Activated naive CD8-positive, alpha-beta T cell treated with anti-CD3 and anti-CD28 coated beads for 36 hours (primary cell): ENCODE measurements around the gene CTSG. TPM values are rescaled to one million over a fixed set of nuclear protein-coding genes. Genes with fewer than 3 reads are reported as not detected.
"Not testable (repeated sequence)": the region's sequence is repeated elsewhere in the genome, so short reads cannot be mapped to it uniquely, and the experiment has no call there.

Experiments used
- DNase-seq: peaks from one replicate; pipeline ENCODE4 v3.0.0; 2021
- H3K27ac Mint-ChIP-seq: one replicate; pipeline ENCODE4 v1.8.0; 2022; ENCODE audit warnings: mild to moderate bottlenecking, moderate library complexity, mixed read lengths
- H3K27me3 Mint-ChIP-seq: one replicate; pipeline ENCODE4 v1.8.0; 2022; ENCODE audit warnings: mild to moderate bottlenecking, mixed read lengths
- H3K36me3 Mint-ChIP-seq: one replicate; pipeline ENCODE4 v1.8.0; 2021; ENCODE audit warnings: mild to moderate bottlenecking, mixed read lengths
- H3K4me1 Mint-ChIP-seq: one replicate; pipeline ENCODE4 v1.8.0; 2021; ENCODE audit warnings: mixed read lengths
- H3K4me3 Mint-ChIP-seq: one replicate; pipeline ENCODE4 v1.8.0; 2022; ENCODE audit warnings: mild to moderate bottlenecking, moderate library complexity, mixed read lengths
- H3K9me3 Mint-ChIP-seq: one replicate; pipeline ENCODE4 v1.8.0; 2022; ENCODE audit warnings: mixed read lengths
- total RNA-seq, 2 experiments: library from RNA; stranded (reverse); gene quantifications; one replicate each; pipeline ENCODE4 v1.2.3, GENCODE V29; 2021

Gene CTSG
- total RNA-seq, 2 experiments from 2014 or later: not detected

DNA sequence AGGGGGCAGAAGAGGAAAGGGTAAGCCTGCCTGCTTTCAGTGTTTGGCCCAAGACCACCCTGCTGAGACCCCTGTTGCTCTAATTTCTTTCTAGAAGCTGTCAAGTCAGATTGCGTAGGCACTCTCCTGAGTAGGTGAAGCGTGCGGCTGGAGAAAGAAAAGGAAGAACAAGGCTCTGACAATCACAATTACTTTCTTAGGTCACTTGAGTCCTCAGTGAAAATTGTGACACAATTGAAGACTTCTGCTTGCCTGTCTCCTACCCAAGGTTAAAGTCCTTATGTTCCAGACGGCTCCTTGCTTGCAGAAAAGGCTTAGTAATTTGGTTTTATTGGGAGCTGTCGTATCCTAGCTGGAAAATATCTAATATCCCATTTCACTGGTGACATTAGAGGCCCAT lies 721 bp upstream of the CTSG start:
- no peaks in the 10 kb centered on the region for H3K36me3 Mint-ChIP-seq
- no peak overlapping the region for H3K27ac Mint-ChIP-seq
- no peak overlapping the region for H3K4me3 Mint-ChIP-seq
- no peaks in the 10 kb centered on the region for H3K9me3 Mint-ChIP-seq
- no peak for DNase-seq
- H3K27me3 Mint-ChIP-seq: no peaks in the 10 kb centered on the region
- H3K4me1 Mint-ChIP-seq: no peaks in the 10 kb centered on the region

DNA sequence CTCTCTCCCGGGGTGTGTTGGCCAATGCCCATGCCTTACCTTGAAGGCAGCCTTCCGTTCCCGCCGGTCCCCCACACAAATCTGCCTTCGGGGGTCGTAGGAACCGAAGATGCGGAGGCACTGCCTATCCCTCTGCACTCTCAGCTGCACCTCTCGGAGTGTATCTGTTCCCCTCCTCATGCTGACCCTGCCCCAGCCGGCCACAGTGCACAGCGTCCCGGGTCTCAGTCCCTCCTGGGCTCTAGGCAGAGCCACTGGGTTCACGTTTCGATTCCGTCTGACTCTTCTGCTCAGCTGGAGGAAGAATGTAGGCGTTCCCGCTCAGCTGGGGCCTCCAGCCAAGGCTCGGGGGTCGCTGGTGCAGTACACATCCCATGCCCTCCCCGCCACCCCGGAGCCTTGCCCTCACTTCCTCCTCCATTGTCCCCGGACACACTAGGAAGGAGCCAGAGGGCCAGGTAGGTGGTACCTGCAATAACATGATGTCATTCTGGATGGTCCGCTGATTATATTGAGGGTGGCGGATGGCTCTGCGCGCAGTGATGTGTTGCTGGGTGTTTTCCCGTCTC lies 1.8 kb downstream of the CTSG start:
- Mint-ChIP-seq H3K27me3 (peaks cover 4% of the 10 kb centered on the region), H3K27ac (no peak overlapping the region), H3K4me3 (no peak overlapping the region)

DNA sequence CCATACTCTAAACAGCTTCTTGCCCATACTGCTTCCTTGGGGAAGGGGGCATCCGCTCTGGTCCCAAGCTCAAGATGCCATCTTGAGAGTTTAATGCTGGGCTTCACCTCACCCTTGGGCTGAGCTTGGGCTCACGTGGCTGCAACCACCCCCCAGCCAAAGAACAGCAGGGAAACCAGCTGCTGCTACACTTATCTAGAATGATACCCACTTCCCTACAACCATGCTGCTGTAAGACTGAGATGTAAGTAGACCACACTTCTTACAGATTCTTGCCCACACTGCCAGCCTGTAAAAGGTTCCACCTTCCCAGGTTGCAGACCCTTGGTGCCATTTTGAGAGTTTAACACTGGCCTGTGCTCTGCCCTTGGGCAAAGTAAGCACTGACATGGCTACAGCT lies 9.7 kb downstream of the CTSG start:
- no peak for DNase-seq
- Mint-ChIP-seq H3K27ac (no peak overlapping the region), H3K27me3 (peaks cover 4% of the 10 kb centered on the region), H3K9me3 (peaks cover 19% of the 10 kb centered on the region), H3K36me3 (peaks cover 2% of the 10 kb centered on the region), H3K4me3 (no peak overlapping the region), H3K4me1 (peaks cover 4% of the 10 kb centered on the region)

More for the DNA sequence above, 1.8 kb downstream of the CTSG start:
- Mint-ChIP-seq H3K9me3 (no peaks in the 10 kb centered on the region), H3K4me1 (peaks cover 4% of the 10 kb centered on the region), H3K36me3 (no peaks in the 10 kb centered on the region)
- no peak for DNase-seq

DNA sequence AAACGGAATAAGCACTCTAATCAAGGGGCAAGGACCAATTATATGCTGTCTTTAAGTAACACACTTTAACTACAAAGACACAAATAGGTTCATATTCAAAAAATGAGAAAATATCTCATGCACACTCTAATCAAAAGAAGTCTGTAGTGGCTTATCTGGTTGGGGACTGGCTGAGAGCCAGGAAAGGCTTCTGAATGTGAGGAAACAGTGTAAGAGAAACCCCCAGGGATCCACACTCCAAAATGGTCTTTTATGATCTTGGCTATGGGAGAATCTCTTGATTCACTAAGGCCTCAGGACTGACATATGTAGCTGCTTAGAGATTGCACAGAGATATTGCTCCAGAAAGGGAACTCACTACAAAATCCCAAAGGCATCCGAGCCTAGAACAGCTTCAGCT lies 10.3 kb downstream of the CTSG start:
- peaks cover 2% of the 10 kb centered on the region for H3K36me3 Mint-ChIP-seq
- no peak overlapping the region for H3K27ac Mint-ChIP-seq
- peaks cover 19% of the 10 kb centered on the region for H3K9me3 Mint-ChIP-seq
- peaks cover 2% of the 10 kb centered on the region for H3K27me3 Mint-ChIP-seq
- DNase-seq: no peak
- peaks cover 4% of the 10 kb centered on the region for H3K4me1 Mint-ChIP-seq
- H3K4me3 Mint-ChIP-seq: no peak overlapping the region

DNA sequence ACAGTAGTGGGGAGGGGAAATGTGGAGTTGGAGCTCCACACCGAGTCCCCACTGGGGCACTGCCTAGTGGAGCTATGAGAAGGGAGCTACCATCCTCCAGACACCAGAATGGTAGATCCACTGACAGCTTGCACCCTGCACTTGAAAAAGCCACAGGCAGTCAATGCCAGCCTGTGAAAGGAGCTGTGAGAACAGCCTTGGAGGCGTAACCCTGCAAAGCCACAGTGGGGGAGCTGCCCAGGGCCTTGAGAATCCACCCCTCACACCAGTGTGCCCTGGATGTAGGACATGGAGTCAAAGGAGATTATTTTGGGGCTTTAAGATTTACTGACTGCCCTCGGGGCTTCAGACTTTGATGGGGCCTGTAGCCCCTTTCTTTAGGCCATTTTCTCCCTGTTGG lies 12.5 kb downstream of the CTSG start:
- no peak overlapping the region for H3K4me3 Mint-ChIP-seq
- no peak overlapping the region for H3K27ac Mint-ChIP-seq
- no peaks in the 10 kb centered on the region for H3K27me3 Mint-ChIP-seq
- H3K36me3 Mint-ChIP-seq: peaks cover 2% of the 10 kb centered on the region
- peaks cover 18% of the 10 kb centered on the region for H3K9me3 Mint-ChIP-seq
- DNase-seq: no peak
- H3K4me1 Mint-ChIP-seq: no peaks in the 10 kb centered on the region

DNA sequence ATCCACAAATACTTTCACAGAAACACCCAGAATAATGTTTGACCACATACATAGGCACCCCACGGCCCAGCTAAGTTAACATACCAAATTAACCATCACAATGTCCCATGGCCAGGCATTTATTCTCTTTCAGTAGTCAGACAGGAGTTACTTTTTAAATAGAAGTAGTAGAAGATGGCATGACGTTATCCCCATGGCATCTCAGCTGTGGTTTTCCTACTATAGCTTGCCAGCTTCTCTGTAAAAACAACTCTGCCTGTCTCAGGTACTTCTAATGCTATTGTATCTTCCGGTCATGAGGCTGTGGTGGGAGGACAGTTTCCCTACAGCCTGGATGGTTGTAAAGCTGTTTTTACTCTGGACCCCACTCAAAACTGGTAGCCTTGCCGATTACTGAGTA lies 19.3 kb downstream of the CTSG start:
- no peak overlapping the region for H3K27ac Mint-ChIP-seq
- H3K4me3 Mint-ChIP-seq: no peak overlapping the region
- no peaks in the 10 kb centered on the region for H3K27me3 Mint-ChIP-seq
- no peaks in the 10 kb centered on the region for H3K36me3 Mint-ChIP-seq
- no peaks in the 10 kb centered on the region for H3K4me1 Mint-ChIP-seq
- no peak for DNase-seq
- H3K9me3 Mint-ChIP-seq: peaks cover 5% of the 10 kb centered on the region

DNA sequence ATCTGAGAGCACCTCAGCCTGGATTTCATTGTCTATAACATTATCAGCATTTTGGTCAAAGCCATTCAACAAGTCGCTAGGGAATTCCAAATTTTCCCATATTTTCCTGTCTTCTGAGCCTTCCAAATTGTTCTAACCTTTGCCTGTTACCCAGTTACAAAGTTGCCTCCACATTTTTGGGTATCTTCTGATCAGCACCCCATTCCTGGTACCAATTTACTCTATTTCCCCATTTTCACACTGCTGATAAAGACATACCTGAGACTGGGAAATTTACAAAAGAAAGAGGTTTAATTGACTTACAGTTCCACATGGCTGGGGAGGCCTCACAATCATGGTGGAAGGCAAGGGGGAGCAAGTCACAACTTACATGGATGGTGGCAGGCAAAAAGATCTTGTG lies 27.0 kb downstream of the CTSG start:
- not testable (repeated sequence) for H3K27ac Mint-ChIP-seq, DNase-seq, H3K4me3 Mint-ChIP-seq, H3K4me1 Mint-ChIP-seq, H3K27me3 Mint-ChIP-seq, H3K36me3 Mint-ChIP-seq
- H3K9me3 Mint-ChIP-seq: peaks cover 45% of the 10 kb centered on the region

DNA sequence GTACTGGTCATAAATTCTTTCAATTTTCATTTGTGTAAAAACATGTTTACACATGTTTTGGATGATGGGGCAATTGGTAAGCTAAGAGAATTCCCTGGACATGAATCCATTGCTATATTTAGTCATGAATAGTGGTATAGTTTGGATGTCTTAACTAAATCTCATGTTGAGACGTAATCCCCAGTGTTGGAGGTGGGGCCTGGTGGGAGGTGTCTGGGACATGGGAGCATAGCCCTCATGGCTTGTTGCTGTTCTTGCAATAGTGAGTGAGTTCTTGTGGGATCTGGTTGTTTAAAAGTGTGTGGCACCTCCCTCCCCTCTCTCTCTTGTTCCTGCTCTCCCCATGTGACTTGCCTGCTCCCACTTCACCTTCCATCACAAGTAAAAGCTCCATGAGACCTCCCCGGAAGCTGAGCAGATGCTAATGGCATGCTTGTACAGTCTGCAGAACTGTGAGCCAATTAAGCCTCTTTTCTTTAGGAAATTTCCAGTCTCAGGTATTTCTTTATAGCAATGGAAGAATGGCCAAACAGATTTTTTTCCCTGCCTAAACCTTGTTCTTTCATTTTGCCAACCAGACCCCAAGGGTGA lies 33.6 kb downstream of the CTSG start:
- H3K27me3 Mint-ChIP-seq: peaks cover 16% of the 10 kb centered on the region
- H3K36me3 Mint-ChIP-seq: no peaks in the 10 kb centered on the region
- no peak overlapping the region for H3K27ac Mint-ChIP-seq
- DNase-seq: no peak
- peaks cover 30% of the 10 kb centered on the region for H3K9me3 Mint-ChIP-seq
- no peak overlapping the region for H3K4me3 Mint-ChIP-seq
- H3K4me1 Mint-ChIP-seq: no peaks in the 10 kb centered on the region

DNA sequence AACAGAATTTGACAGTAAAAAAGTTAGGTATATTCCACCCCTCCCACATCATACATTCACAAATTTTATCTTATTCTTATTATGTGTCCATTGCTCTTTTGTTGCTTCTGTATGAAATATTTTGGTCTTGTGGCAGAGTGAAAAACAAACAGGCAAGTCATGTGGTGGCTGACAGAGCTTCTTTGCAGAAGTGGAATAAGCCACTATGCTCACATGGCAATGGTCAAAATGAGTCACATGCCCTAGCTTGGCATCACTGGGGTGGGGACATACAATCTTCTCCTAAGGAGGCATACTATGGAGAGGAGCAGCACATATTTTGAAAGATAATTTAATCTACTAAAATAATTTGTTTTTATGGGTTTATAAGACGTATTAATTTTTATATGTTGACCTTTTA lies 40.3 kb downstream of the CTSG start:
- no peak overlapping the region for H3K27ac Mint-ChIP-seq
- H3K36me3 Mint-ChIP-seq: no peaks in the 10 kb centered on the region
- H3K4me1 Mint-ChIP-seq: peaks cover 4% of the 10 kb centered on the region
- peak; percentile 4 for DNase-seq
- H3K27me3 Mint-ChIP-seq: peaks cover 18% of the 10 kb centered on the region
- no peak overlapping the region for H3K4me3 Mint-ChIP-seq
- peaks cover 5% of the 10 kb centered on the region for H3K9me3 Mint-ChIP-seq

DNA sequence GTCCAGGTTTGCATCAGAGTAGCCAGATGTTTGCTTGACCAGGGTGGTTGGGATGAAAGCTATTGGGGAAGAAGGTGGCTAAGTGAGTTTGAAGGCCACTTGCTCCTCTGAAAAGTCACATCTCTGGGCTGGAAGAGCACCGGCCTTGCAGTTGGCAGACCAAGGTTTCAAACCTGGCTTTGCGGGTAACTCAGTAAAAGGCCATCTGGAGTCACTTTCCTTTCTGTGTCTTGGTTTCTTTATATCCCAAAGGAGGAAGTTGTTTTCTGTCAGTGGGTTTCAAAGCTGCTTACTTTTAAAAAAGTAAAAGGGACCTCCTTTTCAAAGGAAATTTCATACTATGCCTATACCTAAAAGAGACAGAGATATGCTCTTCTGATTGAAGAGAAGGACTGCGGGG lies 41.8 kb downstream of the CTSG start:
- Mint-ChIP-seq H3K27ac (no peak overlapping the region), H3K4me1 (peaks cover 4% of the 10 kb centered on the region), H3K9me3 (peaks cover 3% of the 10 kb centered on the region), H3K27me3 (peaks cover 16% of the 10 kb centered on the region), H3K4me3 (no peak overlapping the region), H3K36me3 (no peaks in the 10 kb centered on the region)
- DNase-seq: no peak

DNA sequence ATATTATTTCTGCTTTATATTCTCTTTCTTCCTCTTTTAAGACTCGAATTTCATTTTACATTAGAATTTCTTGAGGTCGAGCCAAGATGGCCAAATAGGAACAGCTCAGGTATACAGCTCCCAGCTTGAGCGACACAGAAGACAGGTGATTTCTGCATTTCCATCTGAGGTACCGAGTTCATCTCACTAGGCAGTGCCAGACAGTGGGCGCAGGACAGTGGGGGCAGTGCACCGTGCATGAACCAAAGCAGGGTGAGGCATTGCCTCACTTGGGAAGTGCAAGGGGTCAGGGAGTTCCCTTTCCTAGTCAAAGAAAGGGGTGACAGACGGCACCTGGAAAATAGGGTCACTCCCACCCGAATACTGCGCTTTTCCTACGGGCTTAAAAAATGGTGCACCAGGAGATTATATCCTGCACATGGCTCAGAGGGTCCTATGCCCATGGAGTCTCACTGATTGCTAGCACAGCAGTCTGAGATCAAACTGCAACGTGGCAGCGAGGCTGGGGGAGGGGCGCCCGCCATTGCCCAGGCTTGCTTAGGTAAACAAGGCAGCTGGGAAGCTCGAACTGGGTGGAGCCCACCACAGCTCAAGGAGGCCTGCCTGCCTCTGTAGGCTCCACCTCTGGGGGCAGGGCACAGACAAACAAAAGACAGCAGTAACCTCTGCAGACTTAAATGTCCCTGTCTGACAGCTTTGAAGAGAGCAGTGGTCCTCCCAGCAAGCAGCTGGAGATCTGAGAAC lies 50.0 kb downstream of the CTSG start:
- peaks cover 20% of the 10 kb centered on the region for H3K27me3 Mint-ChIP-seq
- H3K4me3 Mint-ChIP-seq, H3K4me1 Mint-ChIP-seq, H3K27ac Mint-ChIP-seq, H3K9me3 Mint-ChIP-seq, H3K36me3 Mint-ChIP-seq, DNase-seq: not testable (repeated sequence)

Other genes starting within 250 kb of the CTSG start
- gene ADCY4, start 241.2 kb downstream of the CTSG start, total RNA-seq: 1 to 10 TPM in 1 of 2 experiments, under 1 TPM in 1; 0.70 to 1.0 TPM
- 1 to 10 TPM; 5.4 to 6.3 TPM for gene RIPK3, start 236.3 kb downstream of the CTSG start, total RNA-seq
- gene NFATC4, start 208.1 kb downstream of the CTSG start, total RNA-seq: 1 to 10 TPM in 1 of 2 experiments, under 1 TPM in 1; 0.54 to 1.1 TPM
- gene NYNRIN, start 177.2 kb downstream of the CTSG start, total RNA-seq: under 1 TPM; 0.08 to 0.10 TPM
- gene CBLN3, start 146.6 kb downstream of the CTSG start, total RNA-seq: 1 to 10 TPM; 5.5 to 6.4 TPM
- gene KHNYN, start 146.3 kb downstream of the CTSG start, total RNA-seq: 10 to 100 TPM; 47.3 to 48.7 TPM
- 10 to 100 TPM; 57.8 to 59.0 TPM for gene SDR39U1, start 133.5 kb downstream of the CTSG start, total RNA-seq
- under 1 TPM; 0.25 to 0.50 TPM for gene CMA1, start 68.0 kb downstream of the CTSG start, total RNA-seq
- 10 to 100 TPM; 48.1 to 51.4 TPM for gene GZMH, start 33.4 kb upstream of the CTSG start, total RNA-seq
- 1,000 to 10,000 TPM; 1,271 to 1,284 TPM for gene GZMB, start 57.9 kb upstream of the CTSG start, total RNA-seq